Sigmoid colon (tissue), 4 donors: Measurements from ENCODE around the gene GCC2.

Experiments used
- CTCF ChIP-seq, 4 experiments: fragments of 450-650 bp in 3 of 4; fragments of 200-600 bp in 1 of 4; IDR thresholded peaks; one replicate each; pipeline ENCODE4 v1.5.1; 2016 to 2019; ENCODE audit warnings: antibody characterized with exemption in 4 of 4, mild to moderate bottlenecking in 3 of 4, moderate library complexity in 2 of 4
- EP300 ChIP-seq, 4 donors: sonication (generic); formaldehyde crosslinking; IDR thresholded peaks; one replicate each; pipeline ENCODE4 v1.6.1; 2017; ENCODE audit warnings: antibody characterized with exemption in 4 of 4
- POLR2A ChIP-seq, 2 donors: fragments of 450-650 bp; IDR thresholded peaks; one replicate each; pipeline ENCODE4 v1.6.1; 2016; ENCODE audit warnings: antibody characterized with exemption in 2 of 2, mild to moderate bottlenecking in 2 of 2, moderate library complexity in 2 of 2
- POLR2AphosphoS5 ChIP-seq, 4 donors: sonication (generic); formaldehyde crosslinking; IDR thresholded peaks; one replicate each; pipeline ENCODE4 v1.6.1; 2017; ENCODE audit warnings: antibody characterized with exemption in 4 of 4

DNA sequence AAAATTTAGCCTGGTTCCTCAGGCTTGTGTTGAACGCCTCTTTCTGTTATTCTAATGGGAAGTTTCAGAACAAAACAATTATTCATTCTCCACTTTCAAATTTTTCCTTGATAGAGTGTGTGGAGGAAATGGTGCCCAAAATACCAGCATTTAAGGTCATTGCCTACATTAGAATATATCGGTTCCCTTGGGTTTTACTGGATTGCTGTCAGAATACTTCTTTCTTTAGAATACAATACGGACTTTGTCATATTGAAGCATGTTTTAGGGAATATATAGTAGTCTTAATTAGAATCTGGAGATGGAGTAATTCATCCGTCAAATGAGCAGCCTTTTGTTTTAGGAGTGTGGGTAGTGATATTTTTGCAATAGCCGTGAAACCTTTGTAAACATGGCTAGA is 98.6 kb downstream of the GCC2 start:
- TF ChIP-seq CTCF (IDR thresholded peaks at IDR 0.05): no peak
- no peak for TF ChIP-seq POLR2A (IDR thresholded peaks at IDR 0.05)
- no peak for TF ChIP-seq POLR2AphosphoS5 (IDR thresholded peaks at IDR 0.05)
- no peak for TF ChIP-seq EP300 (IDR thresholded peaks at IDR 0.05)
